HepG2 (cell line): ENCODE data around the gene TRPM6. TPM values are rescaled to one million over a fixed set of nuclear protein-coding genes. Genes with fewer than 3 reads are reported as not detected.

ENCODE experiments used
- ATAC-seq: fragments of 200-7000 bp; cut with Tn5 transposase; 3 replicates; pipeline ENCODE4 v1.9.1; 2020; ENCODE audit warnings: mild to moderate bottlenecking, moderate library complexity
- BruUV-seq: library from RNA; stranded (reverse); fragments of 400-500 nt; replicated peaks from 2 replicates; lab custom pipeline; 2021; lab: Mats Ljungman, UMichigan
- CTCF ChIA-PET: fragments of 300-600 bp; formaldehyde crosslinking; extraction: SDS; loops from one replicate; lab custom pipeline; 2021; ENCODE audit warnings: low total read pairs, inconsistent platforms, low intra/inter-chr PET ratio; lab: Yijun Ruan, JAX
- POLR2A ChIA-PET: fragments of 350-600 bp; sonication (Branson Sonifier 250); formaldehyde crosslinking; loops from one replicate; lab custom pipeline; 2020; ENCODE audit warnings: antibody characterized with exemption, inconsistent platforms; lab: Yijun Ruan, JAX
- DNase-seq: peaks from one replicate; pipeline ENCODE4 v3.0.0-alpha.2; 2015; ENCODE audit warnings: low spot score
- FAIRE-seq: peaks from 3 replicates; lab custom pipeline; 2011; peaks lifted over from hg19 to GRCh38; lab: Jason Lieb, UNC
- H2AFZ ChIP-seq: one replicate; pipeline ENCODE4 v1.6.1; 2011; ENCODE audit warnings: low read length, inconsistent platforms
- H3K27ac ChIP-seq: fragments of 300-600 bp; 3 replicates; pipeline ENCODE4 v1.8.0; 2011; ENCODE audit warnings: mixed run types, mild to moderate bottlenecking, mixed read lengths, low read length, inconsistent platforms; ENCODE audit not compliant: insufficient read depth; ENCODE audit errors: extremely low read length
- H3K27me3 ChIP-seq, 2 experiments: fragments of 200-600 bp in 1 of 2; 2 replicates in 1 of 2; 3 replicates in 1 of 2; pipeline versions ENCODE4 v1.6.0 to v1.8.0; 2011; ENCODE audit warnings: low read length in 2 of 2, mild to moderate bottlenecking in 2 of 2, moderate library complexity in 2 of 2, inconsistent platforms in 1 of 2; ENCODE audit not compliant: insufficient read depth in 2 of 2, control insufficient read depth in 1 of 2
- H3K36me3 ChIP-seq, 2 experiments: fragments of 200-600 bp in 1 of 2; replicated peaks in 1 of 2; 2 replicates in 1 of 2; 3 replicates in 1 of 2; pipeline versions ENCODE4 v1.5.1 to v1.8.0; 2011; ENCODE audit warnings: low read length in 2 of 2, inconsistent platforms in 1 of 2; ENCODE audit not compliant: insufficient read depth in 2 of 2, control insufficient read depth in 1 of 2
- H3K4me1 ChIP-seq: 2 replicates; pipeline ENCODE4 v1.5.1; 2012; ENCODE audit warnings: low read length, inconsistent platforms; ENCODE audit not compliant: insufficient read depth
- H3K4me2 ChIP-seq: 2 replicates; pipeline ENCODE4 v1.6.0; 2011; ENCODE audit warnings: low read depth, low read length, inconsistent platforms
- H3K4me3 ChIP-seq, 3 experiments: fragments of 200-600 bp in 1 of 3; sonication (generic), shearing (Covaris generic) in 1 of 3; replicated peaks in 1 of 3; 2 replicates each; pipeline ENCODE4 v1.5.1; 2011 to 2016; ENCODE audit warnings: low read length in 3 of 3, inconsistent platforms in 2 of 3, low read depth in 2 of 3, mild to moderate bottlenecking in 2 of 3, control low read depth in 1 of 3, mixed read lengths in 1 of 3; ENCODE audit not compliant: insufficient read depth in 1 of 3
- H3K79me2 ChIP-seq: one replicate; pipeline ENCODE4 v1.6.1; 2011; ENCODE audit warnings: low read length, inconsistent platforms; ENCODE audit not compliant: insufficient read depth
- H3K9ac ChIP-seq: 2 replicates; pipeline ENCODE4 v1.6.0; 2011; ENCODE audit warnings: mild to moderate bottlenecking, low read depth, low read length, inconsistent platforms; ENCODE audit not compliant: insufficient read depth
- H3K9me3 ChIP-seq: 2 replicates; pipeline ENCODE4 v1.5.1; 2012; ENCODE audit warnings: mild to moderate bottlenecking, low read length
- H4K20me1 ChIP-seq: 2 replicates; pipeline ENCODE4 v1.6.0; 2011; ENCODE audit warnings: inconsistent platforms, mild to moderate bottlenecking, low read length, moderate library complexity; ENCODE audit not compliant: insufficient read depth
- ATF7 ChIP-seq, 2 experiments: fragments of 450-650 bp in 1 of 2; sonication (generic) in 1 of 2; formaldehyde crosslinking in 1 of 2; IDR thresholded peaks; 2 replicates each; pipeline versions ENCODE4 v1.4.0 to v1.6.1; 2016 to 2020; ENCODE audit warnings: antibody characterized with exemption in 1 of 2, mild to moderate bottlenecking in 1 of 2, missing genetic modification reagents in 1 of 2
- BCL6 ChIP-seq: IDR thresholded peaks from 2 replicates; pipeline ENCODE4 v1.6.1; 2016; ENCODE audit warnings: missing genetic modification reagents, missing compliant biosample characterization
- FOXA3 ChIP-seq: IDR thresholded peaks from 2 replicates; pipeline ENCODE4 v1.6.1; 2016; ENCODE audit warnings: missing genetic modification reagents, missing compliant biosample characterization
- TERF1 ChIP-seq: sonication (generic); formaldehyde crosslinking; IDR thresholded peaks from 2 replicates; pipeline ENCODE4 v1.8.0; 2022; ENCODE audit warnings: mild to moderate bottlenecking, missing genetic modification reagents, moderate library complexity
- TFDP2 ChIP-seq: sonication (generic); formaldehyde crosslinking; IDR thresholded peaks from 2 replicates; pipeline ENCODE4 v1.4.0; 2020; ENCODE audit warnings: missing genetic modification reagents
- ZNF432 ChIP-seq: sonication (generic); formaldehyde crosslinking; IDR thresholded peaks from 2 replicates; pipeline ENCODE4 v1.5.0; 2020; ENCODE audit warnings: missing genetic modification reagents, mild to moderate bottlenecking, borderline replicate concordance
- ZNF83 ChIP-seq: sonication (generic); formaldehyde crosslinking; IDR thresholded peaks from 2 replicates; pipeline ENCODE4 v1.4.0; 2020; ENCODE audit warnings: missing genetic modification reagents, mild to moderate bottlenecking, borderline replicate concordance
- WGBS: methylation state at CpG from one replicate; pipeline ENCODE4 v1.1.6; 2017; ENCODE audit warnings: low lambda C conversion rate; 5-methylcytosine and 5-hydroxymethylcytosine counted together
- in situ Hi-C: cut with HindIII; loops from 2 replicates; pipeline ENCODE4 v1.10.0; 2017; ENCODE audit warnings: low pct_unique_long_range_greater_than_20kb; ENCODE audit not compliant: extremely low pct_ligation_motif_present
- intact Hi-C: fragments of 100-400 bp; cut with micrococcal nuclease; formaldehyde crosslinking; loops from one replicate; pipeline ENCODE4 v1.10.0; 2022; ENCODE audit not compliant: unreplicated experiment
- polyA plus RNA-seq, 8 experiments: library from polyadenylated mRNA; depleted of rRNA in 3 of 8; stranded (reverse) in 7 of 8; unstranded in 1 of 8; fragments of >200 nt; fragmentation: Illumina TruSeq in 4 of 8; extraction: Trizol in 4 of 8; gene quantifications; 2 replicates each; pipeline versions ENCODE4 v1.2.1 to v1.2.3, GENCODE V29; 2011 to 2016; ENCODE audit warnings: low read depth in 4 of 8, missing spikeins in 1 of 8, mixed read lengths in 1 of 8; ENCODE audit not compliant: insufficient read depth in 1 of 8
- small RNA-seq, 3 experiments: library from RNA; depleted of rRNA; stranded (forward); fragments of <200 nt; gene quantifications; one replicate each; pipeline ENCODE3, GENCODE V24; 2012; ENCODE audit warnings: low read depth in 2 of 3, low replicate concordance in 1 of 3; ENCODE audit not compliant: insufficient read length in 3 of 3, insufficient read depth in 2 of 3
- total RNA-seq, 5 experiments: library from RNA; depleted of rRNA; stranded (reverse); fragments of >200 nt; fragmentation: Illumina TruSeq; extraction: Trizol; gene quantifications; 2 replicates each; pipeline ENCODE4 v1.2.3, GENCODE V29; 2016; ENCODE audit warnings: low read depth in 1 of 5

Gene TRPM6
- total and polyA plus RNA-seq, 2 of the 13 experiments (the other 11 are each of a cell fraction or from before 2014, with no cell fraction given) = 0.01 to 0.09 TPM

- no peak overlapping the region for H3K9ac ChIP-seq
- ATAC-seq (no peak), DNase-seq (no peak), FAIRE-seq (no peak)
- no peaks in the 10 kb centered on the region for H3K27me3 ChIP-seq
- H3K27ac ChIP-seq = no peak overlapping the region
- no peak overlapping the region for H2AFZ ChIP-seq
- in situ Hi-C loops (no loop called here), intact Hi-C loops (no loop called here)
- BruUV-seq = no TSS peak
- no peaks in the 10 kb centered on the region for H3K9me3 ChIP-seq
- no peaks in the 10 kb centered on the region for H3K4me1 ChIP-seq
- TF ChIP-seq ZNF83 (CRISPR knock-in tag) (no peak), BCL6 (CRISPR knock-in tag) (no peak), TERF1 (CRISPR knock-in tag) (no peak), ZNF432 (CRISPR knock-in tag) (no peak), ATF7 (IDR thresholded peaks at IDR 0.05) (no peak), ATF7 (CRISPR knock-in tag; IDR thresholded peaks at IDR 0.05) (no peak), FOXA3 (no peak), TFDP2 (CRISPR knock-in tag) (no peak)
- no peaks in the 10 kb centered on the region for H4K20me1 ChIP-seq
- no peaks in the 10 kb centered on the region for H3K36me3 ChIP-seq
- WGBS = 24% methylated on average over 5 of the region's 6 CpGs
- POLR2A ChIA-PET = no interaction called here
- H3K4me2 ChIP-seq = no peak overlapping the region
- CTCF ChIA-PET = no interaction called here
- no peak overlapping the region for H3K4me3 ChIP-seq
- no peaks in the 10 kb centered on the region for H3K79me2 ChIP-seq
Measured at GRCh38 chr9:74674077-74674476, 213.6 kb downstream of the TRPM6 start.

Small RNAs within 50 kb of the gene (small RNA-seq; reads per million reads assigned to genes)
- 0 reads per million in 3 experiments for gene RNU6-445P

Other genes starting within 250 kb of the TRPM6 start
- gene C9orf40, start 65.0 kb upstream of the TRPM6 start, total RNA-seq (2016; rRNA removed; fragmentation: Illumina TruSeq; extraction: Trizol) = 13.5 and 16.5 TPM in 2 replicates
- gene C9orf40, start 65.0 kb upstream of the TRPM6 start, polyA plus RNA-seq (2011; rRNA removed) = 2.0 and 3.0 TPM in 2 replicates
- 31.1 and 43.0 TPM in 2 replicates for gene CARNMT1, start 140.4 kb upstream of the TRPM6 start, total RNA-seq (2016; rRNA removed; fragmentation: Illumina TruSeq; extraction: Trizol)
- gene CARNMT1, start 140.4 kb upstream of the TRPM6 start, polyA plus RNA-seq (2011; rRNA removed) = 4.4 and 5.2 TPM in 2 replicates
- 9.1 and 10.2 TPM in 2 replicates for gene NMRK1, start 200.2 kb upstream of the TRPM6 start, total RNA-seq (2016; rRNA removed; fragmentation: Illumina TruSeq; extraction: Trizol)
- gene NMRK1, start 200.2 kb upstream of the TRPM6 start, polyA plus RNA-seq (2011; rRNA removed) = 12.9 and 13.5 TPM in 2 replicates
- gene OSTF1, start 200.6 kb upstream of the TRPM6 start, total RNA-seq (2016; rRNA removed; fragmentation: Illumina TruSeq; extraction: Trizol) = 39.0 and 54.5 TPM in 2 replicates
- gene OSTF1, start 200.6 kb upstream of the TRPM6 start, polyA plus RNA-seq (2011; rRNA removed) = 13.8 and 16.8 TPM in 2 replicates